Kidney glomerular epithelial cell (primary cell): Measurements from ENCODE around the gene GSN.
"Not testable (repeated sequence)": the region's sequence is repeated elsewhere in the genome, so short reads cannot be mapped to it uniquely, and the experiment has no call there.

Source experiments
- DNase-seq: peaks from one replicate; lab custom pipeline; 2025; lab: John Stamatoyannopoulos, UW

The GSN gene

GRCh38 chr9:121288673-121289025 is 20.7 kb downstream of the GSN start:
- DNase-seq, result no peak

DNA sequence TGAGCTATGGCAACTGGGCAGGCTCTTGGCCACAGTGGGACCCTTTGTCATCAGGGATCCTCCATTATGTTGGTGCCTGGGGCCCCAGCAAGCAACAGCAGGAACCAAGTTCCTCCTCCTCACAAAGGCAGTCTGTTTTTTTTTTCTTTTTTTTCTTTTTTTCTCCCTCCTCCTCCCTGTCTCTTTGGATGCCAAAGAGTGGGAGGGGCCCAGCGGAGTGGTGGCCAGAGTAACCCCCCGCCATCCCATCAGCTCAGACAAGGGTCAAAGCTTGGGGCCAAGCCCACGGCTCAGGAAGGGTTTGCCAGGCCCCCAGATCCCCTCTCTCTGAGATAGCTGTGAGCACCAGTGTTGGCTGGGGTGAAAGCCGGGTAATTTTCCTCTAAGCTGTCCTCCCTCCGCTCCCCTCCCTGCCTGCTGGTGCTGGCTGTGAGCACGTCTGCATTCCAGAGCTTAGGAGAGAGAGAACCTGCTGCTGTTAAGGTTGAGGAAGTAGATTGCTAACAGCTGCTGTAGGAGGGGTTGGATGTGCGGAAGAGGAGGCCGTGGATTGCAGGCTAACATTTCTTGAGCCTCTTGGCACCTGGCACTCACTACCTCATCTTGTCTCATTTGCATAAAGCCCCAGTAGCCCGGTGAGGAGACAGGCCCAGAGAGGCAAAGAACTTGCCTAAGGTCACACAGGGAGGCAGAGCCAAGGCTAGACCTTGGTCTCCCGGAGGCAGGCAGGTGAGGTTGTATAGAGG is 21.2 kb downstream of the GSN start:
- DNase-seq, result peak; percentile 88

DNA sequence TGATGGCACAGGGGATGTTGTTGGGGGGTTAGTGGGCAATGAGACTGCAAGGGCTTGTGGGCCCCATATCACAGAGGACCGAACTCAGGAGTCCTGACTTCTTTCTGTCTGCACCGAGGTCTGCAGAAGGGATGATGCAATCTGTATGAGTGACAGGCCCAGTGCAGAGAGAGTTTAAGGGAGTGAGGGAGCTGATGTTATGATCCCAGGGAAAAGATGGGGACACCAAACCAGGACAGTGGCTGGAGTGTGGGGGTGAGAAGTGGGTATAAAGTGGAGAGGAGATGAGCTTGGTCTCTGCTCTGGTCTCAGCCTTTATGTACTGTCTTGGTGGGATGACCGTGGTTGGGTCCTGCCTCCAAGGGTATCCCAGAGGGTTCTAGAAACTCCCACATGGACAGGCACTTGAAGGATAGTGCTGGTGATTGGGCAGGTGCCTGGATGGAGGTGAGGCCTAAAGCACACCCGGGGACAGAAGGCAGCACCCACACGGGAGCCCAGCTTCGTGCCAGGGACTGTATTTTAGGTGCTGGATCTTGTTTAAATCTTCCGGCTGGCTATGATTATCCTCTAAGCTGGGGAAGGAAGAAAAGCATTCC is 21.9 kb downstream of the GSN start:
- no peak for DNase-seq

GRCh38 chr9:121291536-121291935 is 23.6 kb downstream of the GSN start:
- DNase-seq, result not testable (repeated sequence)

GRCh38 chr9:121292051-121292450 is 24.1 kb downstream of the GSN start:
- DNase-seq, result no peak

- no peak for DNase-seq
Observed at GRCh38 chr9:121292801-121293241, 24.9 kb downstream of the GSN start.

DNA sequence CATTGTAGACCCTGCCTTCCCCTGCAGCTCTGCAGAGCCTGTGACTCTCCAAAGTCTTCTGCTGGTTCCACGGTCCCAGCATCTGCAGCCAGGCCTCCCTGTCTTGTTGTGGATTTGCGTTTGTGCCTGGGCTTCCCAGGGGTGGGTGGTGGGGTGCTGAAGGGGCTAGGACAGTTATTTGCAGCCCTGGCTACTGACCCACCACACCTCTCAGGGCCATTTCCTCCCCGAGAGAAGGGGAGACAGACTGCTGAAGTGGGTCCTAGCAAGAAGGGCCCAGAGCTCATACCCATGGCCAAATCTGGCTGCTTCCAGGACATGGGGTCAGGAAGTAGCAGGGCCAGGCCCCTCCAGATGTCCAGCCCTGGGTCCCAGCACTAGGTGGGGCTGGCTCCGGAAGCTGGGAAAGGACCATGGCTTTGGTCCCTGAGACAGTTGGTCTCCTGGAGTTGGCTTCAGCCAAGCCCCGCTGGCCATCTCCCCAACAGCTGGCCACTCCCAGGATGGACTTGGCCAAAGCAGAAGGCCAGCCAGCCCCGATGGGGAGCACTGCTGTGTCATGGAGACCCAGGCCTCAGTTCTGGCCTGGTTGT is 26.3 kb downstream of the GSN start:
- no peak for DNase-seq

- no peak for DNase-seq
Observed at GRCh38 chr9:121294866-121295661, 27.1 kb downstream of the GSN start.

- no peak for DNase-seq
Observed at GRCh38 chr9:121295662-121296191, 27.8 kb downstream of the GSN start.

DNA sequence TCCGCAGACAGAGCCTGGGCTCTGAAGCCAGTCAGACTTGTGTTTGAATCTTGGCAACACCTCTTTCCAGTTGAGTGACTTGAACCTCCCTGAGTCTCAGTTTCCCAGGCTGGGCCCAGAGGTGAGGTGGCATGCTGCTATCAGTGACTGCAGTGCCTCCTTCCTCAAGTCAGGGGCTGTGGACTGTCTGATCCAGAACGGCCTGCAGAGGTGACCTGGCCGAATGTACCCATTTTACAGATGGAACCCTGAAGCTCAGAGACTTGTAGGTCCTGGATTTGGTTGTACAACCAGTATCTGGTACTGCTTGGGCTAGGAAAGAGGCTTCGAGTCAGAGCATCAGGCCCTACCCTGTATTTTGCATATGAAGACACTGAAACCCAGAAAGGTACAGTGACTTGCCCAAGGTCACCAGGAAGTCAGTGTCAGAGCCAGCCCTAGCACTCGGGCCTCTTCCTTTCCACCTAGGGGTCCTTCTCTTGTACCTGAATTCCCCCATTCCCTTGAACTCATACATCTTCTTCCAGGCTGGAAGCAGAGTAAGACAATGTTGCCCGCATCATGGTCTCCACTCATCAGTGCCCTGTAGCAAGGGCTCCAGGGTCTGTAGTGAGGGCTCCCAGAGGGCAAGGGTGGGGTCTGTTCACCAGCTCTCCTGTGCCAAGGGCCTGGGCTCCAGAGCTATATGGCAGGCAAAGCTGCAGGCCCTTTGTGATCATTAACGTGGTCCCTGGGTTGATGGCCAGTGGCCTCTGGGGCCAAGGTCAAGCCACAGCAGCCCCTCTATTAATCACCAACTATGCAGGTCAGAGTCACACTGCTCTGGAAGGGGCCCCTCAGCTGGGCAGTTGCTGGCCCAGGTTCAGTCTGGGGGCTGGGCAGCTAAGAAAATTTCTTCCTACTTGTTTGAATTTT is 28.5 kb downstream of the GSN start:
- no peak for DNase-seq

DNA sequence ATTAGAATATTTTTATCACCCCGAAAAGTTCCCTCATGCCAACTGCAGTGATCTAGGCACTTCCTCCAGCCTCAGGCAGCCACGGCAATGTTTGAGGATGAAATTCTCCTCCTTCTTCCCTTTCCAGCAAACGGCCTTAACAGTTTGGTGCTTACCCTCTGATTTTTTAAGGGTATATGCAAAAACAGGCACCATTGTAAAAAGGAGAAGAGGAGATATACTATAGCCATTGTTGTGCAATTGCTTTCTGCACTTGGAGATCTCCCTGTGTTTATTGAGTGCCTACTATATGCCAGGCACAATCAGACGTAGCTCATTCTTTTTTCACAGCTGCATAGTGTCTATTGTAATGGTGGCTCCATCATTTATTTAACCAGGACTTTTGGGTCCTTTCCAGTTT is 29.4 kb downstream of the GSN start:
- no peak for DNase-seq

- DNase-seq, result no peak
Observed at GRCh38 chr9:121298016-121298538, 30.1 kb downstream of the GSN start.

GRCh38 chr9:121298689-121299466 is 30.9 kb downstream of the GSN start:
- no peak for DNase-seq

DNA sequence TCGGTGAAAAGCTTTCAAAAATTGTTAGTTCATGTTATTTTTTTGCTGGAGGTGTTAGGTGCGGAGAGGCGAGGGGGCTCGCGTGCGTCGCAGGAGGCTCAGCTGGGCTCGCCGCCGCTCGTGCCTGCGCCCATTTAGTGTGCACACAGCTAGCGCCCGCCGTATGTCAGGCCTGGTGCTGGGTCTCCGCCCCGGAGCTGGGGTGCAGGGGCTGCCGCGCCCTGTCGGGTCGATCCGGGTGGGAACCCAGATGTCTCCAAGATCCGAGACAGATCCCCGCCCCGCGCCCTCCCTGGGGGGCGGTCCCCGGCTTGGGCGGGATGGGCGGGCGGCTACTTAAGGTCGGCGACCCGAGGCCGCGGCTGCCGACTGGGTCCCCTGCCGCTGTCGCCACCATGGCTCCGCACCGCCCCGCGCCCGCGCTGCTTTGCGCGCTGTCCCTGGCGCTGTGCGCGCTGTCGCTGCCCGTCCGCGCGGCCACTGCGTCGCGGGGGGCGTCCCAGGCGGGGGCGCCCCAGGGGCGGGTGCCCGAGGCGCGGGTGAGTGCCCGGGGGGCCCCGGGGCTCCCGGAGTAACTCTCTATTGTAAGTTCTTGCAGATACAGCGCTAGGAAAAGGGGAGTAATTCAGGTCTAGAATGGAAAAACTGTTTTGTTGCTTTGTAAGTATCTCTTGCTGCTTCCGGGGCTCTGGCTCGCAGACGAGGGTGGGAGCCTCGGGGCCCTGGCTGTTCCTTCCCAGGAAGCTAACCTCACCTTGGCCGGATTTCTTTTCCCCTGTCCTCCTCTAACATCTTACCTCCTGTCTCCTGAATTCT is 31.7 kb downstream of the GSN start:
- peak; percentile 10 for DNase-seq

GRCh38 chr9:121300283-121301119 is 32.5 kb downstream of the GSN start:
- DNase-seq, result no peak

GRCh38 chr9:121301881-121302286 is 33.9 kb downstream of the GSN start:
- DNase-seq, result no peak

- no peak for DNase-seq
Observed at GRCh38 chr9:121302341-121302740, 34.4 kb downstream of the GSN start.

DNA sequence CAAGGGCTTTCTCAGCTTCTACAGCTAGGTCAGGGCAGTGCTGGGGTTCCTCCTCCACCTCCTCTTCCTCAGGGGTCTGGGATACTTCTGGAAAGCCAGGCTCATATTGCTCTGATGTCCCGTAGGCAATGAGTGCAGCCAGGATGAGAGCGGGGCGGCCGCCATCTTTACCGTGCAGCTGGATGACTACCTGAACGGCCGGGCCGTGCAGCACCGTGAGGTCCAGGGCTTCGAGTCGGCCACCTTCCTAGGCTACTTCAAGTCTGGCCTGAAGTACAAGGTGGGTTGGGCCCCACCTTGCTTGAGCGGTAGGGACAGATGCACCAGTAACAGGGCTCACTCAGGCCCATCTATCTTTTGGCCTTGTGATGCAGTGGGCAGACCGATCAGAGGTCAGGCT is 34.8 kb downstream of the GSN start:
- no peak for DNase-seq
